HepG2 (cell line): Measurements from ENCODE around the gene MIEF1. TPM values are rescaled to one million over a fixed set of nuclear protein-coding genes. Genes with fewer than 3 reads are reported as not detected.

Experiments
- ARID2 ChIP-seq: sonication (generic); formaldehyde crosslinking; IDR thresholded peaks from 2 replicates; pipeline ENCODE4 v1.8.1; 2022; ENCODE audit warnings: mild to moderate bottlenecking, missing genetic modification reagents, borderline replicate concordance
- FOXO1 ChIP-seq: sonication (generic); formaldehyde crosslinking; IDR thresholded peaks from 2 replicates; pipeline ENCODE4 v1.4.0; 2020; ENCODE audit warnings: missing genetic modification reagents
- PRPF4 ChIP-seq: fragments of 200-400 bp; formaldehyde crosslinking; IDR thresholded peaks from 2 replicates; pipeline ENCODE4 v1.6.1; 2016; ENCODE audit warnings: low read length, low read depth; ENCODE audit not compliant: poor library complexity, severe bottlenecking
- RCOR2 ChIP-seq: IDR thresholded peaks from 2 replicates; pipeline ENCODE4 v1.6.1; 2016; ENCODE audit warnings: missing biosample characterization, missing genetic modification reagents
- RELA ChIP-seq: sonication (generic); formaldehyde crosslinking; IDR thresholded peaks from 2 replicates; pipeline ENCODE4 v1.4.0; 2020; ENCODE audit warnings: missing genetic modification reagents
- THAP8 ChIP-seq: sonication (generic); formaldehyde crosslinking; IDR thresholded peaks from 2 replicates; pipeline ENCODE4 v1.5.1; 2020; ENCODE audit warnings: missing genetic modification reagents, mild to moderate bottlenecking, borderline replicate concordance
- TOE1 ChIP-seq: sonication (generic); formaldehyde crosslinking; IDR thresholded peaks from 2 replicates; pipeline ENCODE4 v1.4.0; 2020; ENCODE audit warnings: mild to moderate bottlenecking, missing genetic modification reagents
- YEATS2 ChIP-seq: sonication (generic); formaldehyde crosslinking; IDR thresholded peaks from 2 replicates; pipeline ENCODE4 v1.4.0; 2020; ENCODE audit warnings: missing genetic modification reagents, borderline replicate concordance
- ZBTB44 ChIP-seq: sonication (generic); formaldehyde crosslinking; IDR thresholded peaks from 2 replicates; pipeline ENCODE4 v1.4.0; 2020; ENCODE audit warnings: missing genetic modification reagents
- ZFP36L1 ChIP-seq: sonication (generic); formaldehyde crosslinking; IDR thresholded peaks from 2 replicates; pipeline ENCODE4 v1.8.0; 2022; ENCODE audit warnings: mild to moderate bottlenecking, missing genetic modification reagents, moderate library complexity
- ZFP37 ChIP-seq: sonication (generic); formaldehyde crosslinking; IDR thresholded peaks from 2 replicates; pipeline ENCODE4 v1.4.0; 2020; ENCODE audit warnings: missing genetic modification reagents, borderline replicate concordance
- ZNF280B ChIP-seq: sonication (generic); formaldehyde crosslinking; IDR thresholded peaks from 2 replicates; pipeline ENCODE4 v1.5.0; 2020; ENCODE audit warnings: missing genetic modification reagents, mild to moderate bottlenecking, borderline replicate concordance
- ZNF329 ChIP-seq: sonication (generic); formaldehyde crosslinking; IDR thresholded peaks from 2 replicates; pipeline ENCODE4 v1.9.0; 2021; ENCODE audit warnings: low read depth, mild to moderate bottlenecking, missing genetic modification reagents
- ZNF691 ChIP-seq: sonication (generic); formaldehyde crosslinking; IDR thresholded peaks from 2 replicates; pipeline ENCODE4 v1.4.0; 2020; ENCODE audit warnings: missing genetic modification reagents, low read depth, mild to moderate bottlenecking, borderline replicate concordance
- ZNF724P ChIP-seq: sonication (generic); formaldehyde crosslinking; IDR thresholded peaks from 2 replicates; pipeline ENCODE4 v1.8.0; 2022; ENCODE audit warnings: missing genetic modification reagents, borderline replicate concordance
- polyA plus RNA-seq, 8 experiments: library from polyadenylated mRNA; depleted of rRNA in 3 of 8; stranded (reverse) in 7 of 8; unstranded in 1 of 8; fragments of >200 nt; fragmentation: Illumina TruSeq in 4 of 8; extraction: Trizol in 4 of 8; gene quantifications; 2 replicates each; pipeline versions ENCODE4 v1.2.1 to v1.2.3, GENCODE V29; 2011 to 2016; ENCODE audit warnings: low read depth in 4 of 8, missing spikeins in 1 of 8, mixed read lengths in 1 of 8; ENCODE audit not compliant: insufficient read depth in 1 of 8
- total RNA-seq, 5 experiments: library from RNA; depleted of rRNA; stranded (reverse); fragments of >200 nt; fragmentation: Illumina TruSeq; extraction: Trizol; gene quantifications; 2 replicates each; pipeline ENCODE4 v1.2.3, GENCODE V29; 2016; ENCODE audit warnings: low read depth in 1 of 5

The MIEF1 gene
- total and polyA plus RNA-seq, 2 of the 13 experiments (the other 11 are each of a cell fraction or from before 2014, with no cell fraction given) = 21.7 to 34.8 TPM

GRCh38 chr22:39478441-39478850 is 23.6 kb upstream of the MIEF1 start (continued):
- peak; percentile 73; the same call in 1 of the 2 replicates for TF ChIP-seq ZNF724P
- no peak for TF ChIP-seq RELA (CRISPR knock-in tag)
- no peak for TF ChIP-seq PRPF4
- peak; percentile 50; the same call in 1 of the 2 replicates for TF ChIP-seq ZFP36L1 (CRISPR knock-in tag)
- peak; percentile 82; the same call in 1 of the 2 replicates for TF ChIP-seq ZBTB44
- TF ChIP-seq ZFP37 (CRISPR knock-in tag) = peak; percentile 56; the same call in 1 of the 2 replicates
- TF ChIP-seq FOXO1 = peak; percentile 46; the same call in 1 of the 2 replicates
- no peak for TF ChIP-seq ZNF280B (CRISPR knock-in tag)
- TF ChIP-seq RCOR2 (CRISPR knock-in tag) = no peak
- no peak for TF ChIP-seq THAP8 (CRISPR knock-in tag)
- no peak for TF ChIP-seq ZNF691 (CRISPR knock-in tag)
- TF ChIP-seq ZNF329 (CRISPR knock-in tag) = no peak
- no peak for TF ChIP-seq TOE1 (CRISPR knock-in tag)
- TF ChIP-seq YEATS2 (CRISPR knock-in tag) = peak; percentile 61; the same call in 1 of the 2 replicates
- 0 out of 2 replicates have a peak, but pooled peaks have one; percentile 33 for TF ChIP-seq ARID2 (CRISPR knock-in tag)
